SK-N-MC (cell line): Measurements from ENCODE around the gene RAB17.

ENCODE experiments used
- EZH2 ChIP-seq: fragments of 200-600 bp; sonication (generic); IDR thresholded peaks from one replicate; pipeline ENCODE4 v1.6.1; 2017; ENCODE audit warnings: antibody characterized with exemption
- POLR2AphosphoS5 ChIP-seq: IDR thresholded peaks from 2 replicates; pipeline ENCODE4 v1.6.1; 2012; ENCODE audit warnings: mild to moderate bottlenecking, low read depth, low read length, borderline replicate concordance

DNA sequence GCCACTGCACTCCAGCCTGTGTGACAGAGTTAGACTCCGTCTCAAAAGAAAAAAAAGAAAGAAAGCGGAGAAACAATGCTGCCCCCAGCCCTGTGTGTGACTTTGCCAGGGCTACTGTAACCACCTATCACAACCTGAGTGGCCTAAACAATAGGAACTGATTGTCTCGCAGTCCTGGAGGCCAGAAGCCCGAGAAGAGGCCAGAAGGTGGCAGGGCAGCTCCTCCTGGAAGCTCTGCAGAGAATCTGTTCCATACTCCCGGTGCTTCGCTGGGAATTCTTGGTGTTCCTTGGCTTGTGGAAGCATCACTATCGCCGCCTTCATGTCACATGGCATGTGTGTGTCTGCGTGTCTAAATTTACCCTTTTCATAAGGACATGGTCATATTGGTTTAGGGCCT lies 14.4 kb upstream of the RAB17 start:
- TF ChIP-seq POLR2AphosphoS5 (no peak), EZH2 (no peak)
